ENCODE measurements around the gene FAF1.
A peak's percentile ranks its signal among the peaks of the same experiment; 100 is the strongest.

The FAF1 gene

DNA sequence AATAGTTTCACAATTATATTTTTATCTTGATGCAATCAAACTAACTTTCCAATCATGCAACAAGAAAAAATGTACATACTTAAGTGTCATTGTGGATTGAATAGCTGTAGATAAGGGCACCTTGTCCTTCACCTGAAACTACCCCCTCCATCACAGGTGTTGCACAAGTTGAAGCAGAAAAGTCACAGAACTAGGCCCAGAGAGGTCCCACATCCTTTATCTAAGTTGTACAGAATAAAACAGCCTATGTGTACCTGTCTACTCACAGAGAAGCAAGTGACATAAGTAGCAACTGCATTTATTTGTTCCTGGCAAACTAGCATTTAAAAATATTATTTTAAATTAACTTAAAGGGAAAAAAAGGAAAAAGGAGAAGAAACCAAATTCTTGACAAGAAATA is 256.8 kb downstream of the FAF1 start:
- no peak overlapping the region for H3K4me3 ChIP-seq (ENCODE audit: low read depth, low read length)
- TF ChIP-seq, protein P1, sequence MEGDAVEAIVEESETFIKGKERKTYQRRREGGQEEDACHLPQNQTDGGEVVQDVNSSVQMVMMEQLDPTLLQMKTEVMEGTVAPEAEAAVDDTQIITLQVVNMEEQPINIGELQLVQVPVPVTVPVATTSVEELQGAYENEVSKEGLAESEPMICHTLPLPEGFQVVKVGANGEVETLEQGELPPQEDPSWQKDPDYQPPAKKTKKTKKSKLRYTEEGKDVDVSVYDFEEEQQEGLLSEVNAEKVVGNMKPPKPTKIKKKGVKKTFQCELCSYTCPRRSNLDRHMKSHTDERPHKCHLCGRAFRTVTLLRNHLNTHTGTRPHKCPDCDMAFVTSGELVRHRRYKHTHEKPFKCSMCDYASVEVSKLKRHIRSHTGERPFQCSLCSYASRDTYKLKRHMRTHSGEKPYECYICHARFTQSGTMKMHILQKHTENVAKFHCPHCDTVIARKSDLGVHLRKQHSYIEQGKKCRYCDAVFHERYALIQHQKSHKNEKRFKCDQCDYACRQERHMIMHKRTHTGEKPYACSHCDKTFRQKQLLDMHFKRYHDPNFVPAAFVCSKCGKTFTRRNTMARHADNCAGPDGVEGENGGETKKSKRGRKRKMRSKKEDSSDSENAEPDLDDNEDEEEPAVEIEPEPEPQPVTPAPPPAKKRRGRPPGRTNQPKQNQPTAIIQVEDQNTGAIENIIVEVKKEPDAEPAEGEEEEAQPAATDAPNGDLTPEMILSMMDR (IDR thresholded peaks at IDR 0.05; ENCODE audit: control insufficient read depth, extremely low read depth, insufficient read depth), result no peak
- no peak for DNase-seq (ENCODE audit: low read depth)

DNA sequence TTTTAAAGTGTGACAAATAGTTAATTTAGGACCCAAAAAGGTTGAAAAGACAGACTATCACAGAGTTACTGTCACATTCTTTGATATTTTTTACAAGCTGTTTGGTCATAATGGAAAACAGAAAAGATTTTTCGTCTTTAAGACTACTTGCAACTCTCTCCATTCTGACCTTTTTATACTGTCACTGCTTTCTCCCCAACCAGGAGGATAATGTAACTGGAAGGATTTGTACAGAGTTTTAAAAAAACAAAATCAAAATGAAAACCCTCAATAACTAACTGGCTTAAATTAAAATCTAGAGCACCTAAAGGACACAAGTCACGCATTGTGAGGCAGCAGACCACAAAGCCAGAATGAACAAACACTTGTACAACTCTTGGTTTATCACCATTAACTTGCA is 257.7 kb downstream of the FAF1 start:
- no peak for DNase-seq (ENCODE audit: low read depth)
- H3K4me3 ChIP-seq (ENCODE audit: low read depth, low read length), result no peak overlapping the region
- TF ChIP-seq, protein P1 (IDR thresholded peaks at IDR 0.05; ENCODE audit: control insufficient read depth, extremely low read depth, insufficient read depth), result no peak

- TF ChIP-seq, protein P1 (IDR thresholded peaks at IDR 0.05; ENCODE audit: control insufficient read depth, extremely low read depth, insufficient read depth), result no peak
- no peak overlapping the region for H3K4me3 ChIP-seq (ENCODE audit: low read depth, low read length)
- DNase-seq (ENCODE audit: low read depth), result peak; percentile 37
Observed at GRCh38 chr1:50701706-50702317, 258.3 kb downstream of the FAF1 start.

DNA sequence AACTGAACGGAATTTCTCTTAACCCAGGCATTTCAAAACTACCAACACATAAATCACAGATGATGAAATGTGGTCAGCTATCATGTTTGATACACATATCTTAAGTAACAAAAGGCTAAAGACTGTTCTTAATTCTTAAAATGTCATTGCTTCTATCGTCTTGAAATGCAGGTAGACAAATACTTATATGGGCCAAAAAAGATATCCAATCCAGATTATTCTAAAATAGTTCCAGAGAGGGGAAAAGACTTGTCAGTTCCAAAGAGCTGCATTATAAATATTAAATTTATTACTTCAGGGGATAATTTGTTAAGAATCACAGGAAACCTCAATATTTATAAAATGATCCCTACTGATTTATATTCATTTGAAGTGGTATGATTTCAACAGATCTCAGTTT is 259.4 kb downstream of the FAF1 start:
- H3K4me3 ChIP-seq (ENCODE audit: low read depth, low read length), result no peak overlapping the region
- TF ChIP-seq, protein P1 (IDR thresholded peaks at IDR 0.05; ENCODE audit: control insufficient read depth, extremely low read depth, insufficient read depth), result no peak
- DNase-seq (ENCODE audit: low read depth), result no peak

- no peak for DNase-seq (ENCODE audit: low read depth)
- TF ChIP-seq, protein P1 (IDR thresholded peaks at IDR 0.05; ENCODE audit: control insufficient read depth, extremely low read depth, insufficient read depth), result no peak
- no peak overlapping the region for H3K4me3 ChIP-seq (ENCODE audit: low read depth, low read length)
Observed at GRCh38 chr1:50700214-50700613, 259.9 kb downstream of the FAF1 start.

GRCh38 chr1:50699795-50700194 is 260.3 kb downstream of the FAF1 start:
- H3K4me3 ChIP-seq (ENCODE audit: low read depth, low read length), result no peak overlapping the region
- DNase-seq (ENCODE audit: low read depth), result no peak
- TF ChIP-seq, protein P1 (IDR thresholded peaks at IDR 0.05; ENCODE audit: control insufficient read depth, extremely low read depth, insufficient read depth), result no peak
